Right lobe of liver (tissue), 6 donors: ENCODE results near the gene RBL2. TPM values are rescaled to one million over a fixed set of nuclear protein-coding genes. Genes with fewer than 3 reads are reported as not detected.
A peak's percentile ranks its signal among the peaks of the same experiment; 100 is the strongest.

ENCODE experiments used
- ATAC-seq, 4 donors: fragments of 200-7000 bp; cut with Tn5 transposase; one replicate each; pipeline ENCODE4 v1.9.1; 2020; ENCODE audit warnings: mild to moderate bottlenecking in 4 of 4, moderate library complexity in 4 of 4
- DNase-seq, 3 donors: peaks; one replicate each; pipeline ENCODE4 v3.0.0-alpha.2; 2020
- H3K27ac ChIP-seq, 3 donors: fragments of 200-600 bp; one replicate each; pipeline ENCODE4 v1.8.0; 2022
- H3K27me3 ChIP-seq, 2 donors: fragments of 200-600 bp; one replicate each; pipeline ENCODE4 v1.8.0; 2022
- H3K36me3 ChIP-seq, 4 donors: fragments of 200-600 bp; sonication (generic) in 1 of 4; one replicate each; pipeline versions ENCODE4 v1.5.1 to v1.8.0; 2017 to 2022; ENCODE audit warnings: control low read depth in 1 of 4
- H3K4me1 ChIP-seq, 4 donors: fragments of 200-600 bp; sonication (generic) in 1 of 4; one replicate each; pipeline versions ENCODE4 v1.5.1 to v1.8.0; 2017 to 2022; ENCODE audit warnings: control low read depth in 1 of 4
- H3K4me3 ChIP-seq, 3 donors: fragments of 200-600 bp; one replicate each; pipeline ENCODE4 v1.8.0; 2022
- H3K9me3 ChIP-seq, 4 donors: fragments of 200-600 bp; sonication (generic) in 1 of 4; one replicate each; pipeline versions ENCODE4 v1.5.1 to v1.8.0; 2017 to 2022; ENCODE audit warnings: control low read depth in 1 of 4
- POLR2A ChIP-seq: fragments of 450-650 bp; IDR thresholded peaks from one replicate; pipeline ENCODE4 v1.6.1; 2017; ENCODE audit warnings: antibody characterized with exemption, mild to moderate bottlenecking
- WGBS: methylation state at CpG from one replicate; pipeline ENCODE4 v1.1.6; 2018; ENCODE audit warnings: low coverage, low lambda C conversion rate; ENCODE audit not compliant: insufficient coverage; ENCODE audit errors: missing lambda C conversion rate; 5-methylcytosine and 5-hydroxymethylcytosine counted together
- intact Hi-C, 2 donors: fragments of 100-400 bp; cut with DNase I; formaldehyde crosslinking; loops; one replicate each; pipeline versions ENCODE4 v1.11.2 to v1.14.1; 2022
- total RNA-seq, 6 experiments: library from RNA; depleted of rRNA in 2 of 6; stranded (reverse); fragments of >200 nt in 2 of 6; fragmentation: NEBNext Ultra II Directional in 3 of 6; extraction: Animal tissue kit (Norgen Biotek cat#: 25700) in 3 of 6; gene quantifications; one replicate each; pipeline versions ENCODE4 v1.1.0 to v1.2.4, GENCODE V29; 2016 to 2023
- TF ChIP-seq, protein P1 (sequence below), 4 donors: fragments of 200-600 bp in 3 of 4; fragments of 450-650 bp in 1 of 4; IDR thresholded peaks; one replicate each; pipeline versions ENCODE4 v1.5.1 to v1.8.0; 2016 to 2022; ENCODE audit warnings: antibody characterized with exemption in 4 of 4, mild to moderate bottlenecking in 2 of 4
- donor health status: DM: no; HTN: yes; CAD: no.
- donor health status: DM: no; HTN: no; CAD: no.
- donor health status: DM: no; HTN: no; CAD: no.
- donor health status: DM: no; HTN: yes; CAD: no.
- donor health status: DM: no; HTN: yes; CAD: no.

RBL2 gene
- total RNA-seq, 6 experiments from 2014 or later = 26.3 to 63.1 (median 38.8) TPM

DNA sequence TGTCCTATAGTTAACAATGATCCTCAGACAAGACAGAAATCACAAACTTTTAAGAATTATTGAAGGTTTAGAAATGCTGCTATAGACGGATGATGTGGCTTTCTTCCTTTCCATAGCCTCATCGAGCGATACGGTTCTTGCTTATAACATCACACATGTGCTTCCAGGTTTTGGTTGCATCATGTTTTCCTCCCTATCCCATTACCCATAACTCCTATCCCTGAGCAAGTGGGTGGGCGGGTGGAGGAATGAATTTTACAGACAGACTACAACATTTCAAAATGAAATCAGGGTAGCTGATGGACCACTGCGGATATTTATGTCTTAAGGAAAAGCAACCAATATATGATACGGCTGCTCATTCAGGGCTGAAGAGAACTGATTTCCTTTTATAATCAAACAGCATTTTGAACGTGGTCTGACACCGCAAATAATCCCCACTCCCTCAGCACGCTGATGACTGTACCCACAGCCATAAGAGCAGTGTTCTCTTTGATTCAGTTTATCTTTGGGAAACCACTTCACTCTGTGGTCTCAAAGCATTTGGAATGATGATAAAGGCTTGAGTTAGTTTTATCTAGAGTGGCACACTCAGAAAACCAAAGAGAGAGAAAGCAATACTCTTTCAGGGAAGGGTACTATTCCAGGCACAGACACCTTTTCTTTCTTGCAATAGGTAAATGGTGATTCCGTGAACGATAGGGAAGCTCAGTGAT lies 73.4 kb downstream of the RBL2 start:
- WGBS = 89% methylated on average over 12 of the region's 12 CpGs
- peaks cover 0 to 44% (median 19%) of the 10 kb centered on the region in 4 donors for H3K4me1 ChIP-seq
- H3K4me3 ChIP-seq = no peak overlapping the region
- TF ChIP-seq, protein P1, sequence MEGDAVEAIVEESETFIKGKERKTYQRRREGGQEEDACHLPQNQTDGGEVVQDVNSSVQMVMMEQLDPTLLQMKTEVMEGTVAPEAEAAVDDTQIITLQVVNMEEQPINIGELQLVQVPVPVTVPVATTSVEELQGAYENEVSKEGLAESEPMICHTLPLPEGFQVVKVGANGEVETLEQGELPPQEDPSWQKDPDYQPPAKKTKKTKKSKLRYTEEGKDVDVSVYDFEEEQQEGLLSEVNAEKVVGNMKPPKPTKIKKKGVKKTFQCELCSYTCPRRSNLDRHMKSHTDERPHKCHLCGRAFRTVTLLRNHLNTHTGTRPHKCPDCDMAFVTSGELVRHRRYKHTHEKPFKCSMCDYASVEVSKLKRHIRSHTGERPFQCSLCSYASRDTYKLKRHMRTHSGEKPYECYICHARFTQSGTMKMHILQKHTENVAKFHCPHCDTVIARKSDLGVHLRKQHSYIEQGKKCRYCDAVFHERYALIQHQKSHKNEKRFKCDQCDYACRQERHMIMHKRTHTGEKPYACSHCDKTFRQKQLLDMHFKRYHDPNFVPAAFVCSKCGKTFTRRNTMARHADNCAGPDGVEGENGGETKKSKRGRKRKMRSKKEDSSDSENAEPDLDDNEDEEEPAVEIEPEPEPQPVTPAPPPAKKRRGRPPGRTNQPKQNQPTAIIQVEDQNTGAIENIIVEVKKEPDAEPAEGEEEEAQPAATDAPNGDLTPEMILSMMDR (IDR thresholded peaks at IDR 0.05) = no peak
- no peak for TF ChIP-seq POLR2A
- no peak overlapping the region for H3K27ac ChIP-seq
- no peaks in the 10 kb centered on the region for H3K27me3 ChIP-seq
- no peak for DNase-seq
- intact Hi-C loops = loop anchor here in 1 of 2 donors (10.0 kb wide), 1 partner anchor 73 kb away; the partner anchor contains the start of gene RBL2
- no peaks in the 10 kb centered on the region for H3K36me3 ChIP-seq
- ATAC-seq = no peak
- H3K9me3 ChIP-seq = no peaks in the 10 kb centered on the region

DNA sequence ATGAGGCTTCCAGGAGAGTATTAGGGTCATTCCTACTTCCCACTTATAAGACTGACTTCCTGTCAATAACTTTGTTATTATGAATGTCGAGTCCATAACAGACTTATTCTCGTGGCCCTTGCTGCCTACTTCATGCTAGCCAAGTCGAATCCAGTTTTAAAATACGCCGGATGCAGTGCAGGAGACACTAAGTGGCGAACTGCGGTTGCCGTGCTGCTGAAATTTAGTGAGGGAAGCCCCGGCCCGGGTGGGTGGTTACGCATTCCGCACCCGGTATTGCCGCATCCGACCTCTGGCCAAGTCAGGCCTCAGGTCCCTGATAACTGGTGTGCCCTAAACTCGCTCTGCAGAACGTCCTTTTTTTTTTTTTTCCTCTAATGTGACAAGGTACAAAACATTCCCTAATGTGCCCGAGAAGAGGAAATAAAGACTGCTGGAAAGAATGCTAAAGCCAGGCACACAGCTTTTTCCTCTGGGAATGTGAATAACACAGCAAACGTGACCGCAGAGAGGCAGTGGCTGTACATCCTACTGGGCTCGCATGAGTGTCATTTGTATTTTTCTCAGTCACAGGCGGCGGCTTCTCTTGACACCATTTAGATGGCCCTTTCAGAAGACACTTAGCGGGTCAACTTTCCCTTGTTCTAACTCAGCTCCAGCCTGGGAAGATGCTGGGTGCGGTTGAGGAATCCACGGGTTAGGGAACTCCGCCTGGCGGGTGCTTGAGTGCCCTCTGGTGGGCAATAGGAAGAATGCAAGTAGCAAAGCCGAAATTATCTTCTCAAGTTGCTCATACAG lies 75.8 kb downstream of the RBL2 start:
- peak; percentile 82 to 90 (median 85) for DNase-seq
- 10% methylated on average over 29 of the region's 29 CpGs for WGBS
- Histone ChIP-seq H3K9me3 (no peaks in the 10 kb centered on the region), H3K27ac (peak overlapping the region; percentile 69 to 96 (median 96)), H3K4me1 (peaks cover 0 to 37% (median 18%) of the 10 kb centered on the region in 4 donors), H3K36me3 (no peaks in the 10 kb centered on the region), H3K4me3 (peak overlapping the region; percentile 13 to 40 (median 19)), H3K27me3 (no peaks in the 10 kb centered on the region)
- intact Hi-C loops = loop anchor here in 1 of 2 donors (10.0 kb wide), 1 partner anchor 75 kb away; the partner anchor contains the start of gene RBL2
- peak; percentile 66 to 72 (median 70) for ATAC-seq
- TF ChIP-seq, protein P1 (IDR thresholded peaks at IDR 0.05) = peak; percentile 88 to 98 (median 96)
- peak; percentile 46 for TF ChIP-seq POLR2A

DNA sequence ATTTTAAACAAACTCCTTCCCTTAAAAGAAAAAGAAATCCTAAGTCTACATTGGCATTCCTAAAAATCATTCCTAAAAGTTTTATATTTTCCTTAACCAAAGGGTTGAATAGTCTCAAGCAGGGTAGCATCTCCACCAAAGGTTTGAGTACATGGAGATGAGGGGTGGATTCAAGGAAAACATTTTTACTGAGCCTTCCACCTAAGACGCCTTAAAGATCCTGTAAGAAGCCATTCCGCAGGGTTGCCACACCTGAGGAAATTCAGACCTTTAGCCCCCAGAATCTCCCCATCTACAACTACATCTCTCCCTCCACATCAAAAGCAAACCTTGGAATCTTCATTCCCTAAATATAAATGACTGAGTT lies 76.4 kb downstream of the RBL2 start:
- H3K4me1 ChIP-seq = peaks cover 0 to 37% (median 18%) of the 10 kb centered on the region in 4 donors
- WGBS = 13% methylated on average over 2 of the region's 2 CpGs
- H3K36me3 ChIP-seq = no peaks in the 10 kb centered on the region
- no peak overlapping the region for H3K4me3 ChIP-seq
- DNase-seq (peak in 1 of 3 donors; percentile 17), ATAC-seq (no peak)
- H3K27ac ChIP-seq = peak overlapping the region; percentile 9 to 96 (median 96)
- TF ChIP-seq, protein P1 (IDR thresholded peaks at IDR 0.05) = no peak
- no peak for TF ChIP-seq POLR2A
- no peaks in the 10 kb centered on the region for H3K27me3 ChIP-seq
- intact Hi-C loops = no loop called here
- no peaks in the 10 kb centered on the region for H3K9me3 ChIP-seq

- no peak for ATAC-seq
- peak overlapping the region; percentile 9 to 96 (median 96) for H3K27ac ChIP-seq
These were observed 76.8 kb downstream of the RBL2 start for GRCh38 chr16:53511084-53511402.

More at GRCh38 chr16:53511084-53511402, 76.8 kb downstream of the RBL2 start:
- no peaks in the 10 kb centered on the region for H3K36me3 ChIP-seq
- TF ChIP-seq, protein P1 (IDR thresholded peaks at IDR 0.05) = no peak
- DNase-seq = no peak
- no peaks in the 10 kb centered on the region for H3K9me3 ChIP-seq
- no peaks in the 10 kb centered on the region for H3K27me3 ChIP-seq
- 27% methylated on average over 3 of the region's 6 CpGs for WGBS
- intact Hi-C loops = no loop called here
- H3K4me3 ChIP-seq = no peak overlapping the region
- H3K4me1 ChIP-seq = peaks cover 0 to 37% (median 18%) of the 10 kb centered on the region in 4 donors
